Measurements from ENCODE around the gene TMEM107.
"Not testable (repeated sequence)": the region's sequence is repeated elsewhere in the genome, so short reads cannot be mapped to it uniquely, and the experiment has no call there.

Gene TMEM107

DNA sequence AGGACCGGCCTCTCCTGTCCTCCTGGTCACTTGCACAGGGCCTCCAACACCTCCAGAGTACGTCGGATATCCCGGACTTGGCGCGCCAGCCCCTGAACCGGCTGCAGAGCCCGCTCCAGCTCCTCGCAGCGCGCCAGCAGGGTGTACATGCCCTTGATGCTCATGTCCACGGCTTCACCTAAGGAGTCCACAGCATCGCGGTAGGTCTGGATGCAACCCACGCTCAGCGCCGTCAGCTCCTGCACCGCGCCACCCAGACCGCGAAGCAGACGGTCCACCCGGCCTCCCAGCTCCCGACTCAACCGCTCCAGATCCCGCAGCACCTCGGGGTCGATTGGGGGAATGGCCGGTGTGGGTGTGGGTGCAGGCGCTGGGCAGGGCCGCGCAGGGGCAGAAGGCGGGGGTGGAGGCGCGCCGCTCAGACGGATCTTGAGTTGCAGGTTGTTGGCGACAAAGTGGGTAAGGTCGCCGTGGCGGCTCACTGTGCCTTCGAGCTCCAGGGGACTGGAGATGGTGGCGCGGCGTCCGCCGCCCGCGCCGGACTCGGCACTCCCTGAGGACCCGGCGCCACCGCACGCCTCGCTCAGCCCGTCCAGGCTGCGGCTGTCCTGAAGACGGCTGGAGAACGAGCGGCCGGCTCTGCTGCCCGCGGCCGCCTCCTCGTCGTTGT lies 13.0 kb upstream of the TMEM107 start:
- DNase-seq, result peak; percentile 56

DNA sequence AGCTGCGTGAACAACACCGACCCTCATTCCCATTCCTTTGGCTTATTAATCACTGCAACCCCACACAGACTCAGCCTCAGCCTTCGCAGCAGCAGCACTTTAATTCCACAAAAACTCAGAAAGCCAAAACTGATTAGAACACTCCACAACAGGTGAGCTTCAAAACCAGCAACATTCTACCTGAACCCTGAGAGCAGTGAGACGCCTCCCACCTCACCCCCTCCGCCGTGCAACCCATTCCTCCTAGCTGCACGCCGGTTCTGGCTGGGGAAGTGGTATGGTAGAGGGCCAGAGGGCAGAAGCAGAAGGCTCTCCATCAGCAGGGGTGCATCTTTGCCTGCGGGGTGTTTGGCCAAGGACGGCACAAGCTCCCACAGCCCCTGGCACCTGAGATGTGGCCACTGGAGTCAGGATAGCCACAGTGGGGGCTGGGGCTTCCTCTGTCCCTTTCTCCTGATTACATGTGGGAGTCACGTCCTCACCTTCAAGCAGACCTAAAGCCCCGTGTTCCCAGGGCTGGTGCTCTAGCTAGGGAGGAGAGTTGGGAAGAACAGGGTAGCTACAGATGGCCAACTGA lies 12.2 kb upstream of the TMEM107 start:
- no peak for DNase-seq

DNA sequence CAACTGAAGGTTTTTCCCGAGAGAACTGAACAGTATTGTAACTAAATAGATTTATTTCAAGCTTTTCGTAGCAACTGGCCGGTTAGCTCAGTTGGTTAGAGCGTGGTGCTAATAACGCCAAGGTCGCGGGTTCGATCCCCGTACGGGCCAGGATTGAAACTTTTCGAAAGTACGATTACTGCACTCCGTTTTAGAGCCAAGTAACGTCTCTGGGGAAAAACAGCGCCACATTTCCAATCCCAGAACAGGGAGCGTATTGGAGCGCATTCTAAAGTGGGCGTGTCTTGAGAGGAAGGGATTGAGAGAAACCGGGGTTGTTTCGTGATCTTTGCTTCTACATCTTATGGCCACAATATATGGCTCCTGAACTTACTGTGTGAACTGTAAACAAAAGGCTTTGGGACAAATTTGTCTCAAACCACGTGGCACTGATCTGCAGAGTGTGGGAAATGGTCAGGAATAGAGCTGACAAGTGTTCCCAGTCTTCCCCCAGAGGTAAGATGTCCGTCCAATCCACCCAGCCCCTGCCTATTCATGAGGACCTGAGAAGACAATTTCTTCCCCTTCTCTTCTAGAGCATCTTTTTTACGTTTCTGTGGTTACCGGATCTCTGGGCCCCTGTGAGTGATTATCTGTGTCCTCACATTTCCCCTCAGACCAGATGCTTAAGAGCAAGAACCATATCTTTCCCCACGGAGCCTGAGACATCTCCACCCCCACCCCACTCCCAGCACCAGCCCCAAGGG lies 11.5 kb upstream of the TMEM107 start:
- peak; percentile 97 for DNase-seq

DNA sequence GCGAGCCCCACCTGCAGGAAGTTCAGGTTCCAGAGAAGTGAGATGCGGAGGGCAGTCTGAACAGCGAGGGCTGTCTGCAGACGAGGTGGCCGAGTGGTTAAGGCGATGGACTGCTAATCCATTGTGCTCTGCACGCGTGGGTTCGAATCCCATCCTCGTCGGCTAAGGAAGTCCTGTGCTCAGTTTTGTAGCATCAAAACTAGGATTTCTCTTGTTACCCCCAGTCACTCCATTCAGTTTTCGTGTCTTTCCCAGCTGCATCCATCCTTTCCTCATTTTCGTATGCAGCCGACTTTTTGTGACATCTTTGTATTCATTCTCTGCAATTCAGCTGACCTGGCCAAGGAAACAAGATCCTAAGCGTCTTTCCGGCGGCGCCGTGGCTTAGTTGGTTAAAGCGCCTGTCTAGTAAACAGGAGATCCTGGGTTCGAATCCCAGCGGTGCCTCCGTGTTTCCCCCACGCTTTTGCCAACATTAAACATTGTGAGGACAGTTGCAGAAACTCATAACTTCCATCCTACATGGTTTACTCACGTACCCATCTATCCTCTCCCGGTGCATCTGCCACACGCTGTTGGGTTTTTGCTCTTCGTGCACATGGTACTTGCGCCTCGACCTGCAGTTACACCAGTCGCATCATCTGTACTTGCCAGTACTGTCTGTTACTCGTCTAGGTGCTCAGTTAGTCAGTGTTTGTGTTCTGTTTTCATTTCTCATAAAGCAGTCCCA lies 10.8 kb upstream of the TMEM107 start:
- DNase-seq, result peak; percentile 99

DNA sequence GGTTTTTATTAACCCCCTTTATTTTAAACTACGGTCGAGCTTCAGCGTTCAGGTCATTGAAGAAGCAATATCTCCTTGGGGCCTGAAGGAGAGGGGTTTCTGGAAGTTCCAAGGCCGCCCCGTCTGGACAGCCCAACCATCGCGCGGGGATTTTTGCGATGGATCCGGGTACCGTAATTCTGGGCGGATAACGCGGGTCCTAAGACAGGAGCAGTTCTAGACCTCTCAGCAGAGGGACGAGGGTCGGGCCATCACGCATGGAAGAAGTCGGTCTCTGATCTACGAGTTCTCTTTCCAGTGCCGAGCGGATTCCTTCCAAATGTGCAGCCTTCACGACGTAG lies 10.2 kb upstream of the TMEM107 start:
- no peak for DNase-seq

DNA sequence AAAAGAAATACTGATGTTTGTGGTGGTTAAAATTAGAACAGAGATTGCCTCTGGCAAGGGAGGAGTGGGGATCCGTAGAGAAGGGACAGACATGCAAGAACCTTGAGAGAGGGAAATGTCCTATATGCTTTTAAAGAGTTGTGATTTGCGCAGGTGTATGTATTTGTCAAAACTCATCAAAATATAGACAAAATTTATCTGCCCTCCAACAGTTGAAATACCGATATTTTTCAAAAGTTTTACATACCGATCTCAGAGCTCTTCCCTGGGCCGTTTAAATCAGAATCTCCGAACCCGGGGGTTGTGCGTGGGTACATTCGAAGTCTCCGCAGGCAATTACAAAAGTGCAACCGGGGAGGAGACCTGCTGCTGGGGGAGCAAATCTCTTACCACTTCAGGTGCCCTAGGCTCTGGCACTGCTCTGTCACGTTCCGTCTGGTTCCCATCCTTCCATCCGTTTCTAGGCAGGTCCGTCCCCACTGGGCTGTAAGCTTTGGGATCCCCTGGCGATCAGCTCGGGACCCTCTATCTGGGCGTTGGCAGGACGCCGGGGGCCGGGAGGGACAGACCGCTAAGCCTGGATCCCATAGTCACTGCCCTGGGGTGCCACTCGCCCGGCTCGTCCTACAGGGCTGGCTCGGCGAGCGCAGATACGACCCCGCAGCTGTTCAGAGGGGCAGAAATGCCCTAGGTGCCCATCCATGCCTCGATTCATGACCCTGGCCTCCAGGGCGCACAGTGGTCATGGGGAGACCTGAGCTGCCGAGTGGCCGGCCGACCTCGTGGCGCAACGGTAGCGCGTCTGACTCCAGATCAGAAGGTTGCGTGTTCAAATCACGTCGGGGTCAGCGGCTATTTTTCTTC lies 9.6 kb upstream of the TMEM107 start:
- DNase-seq, result peak; percentile 99

DNA sequence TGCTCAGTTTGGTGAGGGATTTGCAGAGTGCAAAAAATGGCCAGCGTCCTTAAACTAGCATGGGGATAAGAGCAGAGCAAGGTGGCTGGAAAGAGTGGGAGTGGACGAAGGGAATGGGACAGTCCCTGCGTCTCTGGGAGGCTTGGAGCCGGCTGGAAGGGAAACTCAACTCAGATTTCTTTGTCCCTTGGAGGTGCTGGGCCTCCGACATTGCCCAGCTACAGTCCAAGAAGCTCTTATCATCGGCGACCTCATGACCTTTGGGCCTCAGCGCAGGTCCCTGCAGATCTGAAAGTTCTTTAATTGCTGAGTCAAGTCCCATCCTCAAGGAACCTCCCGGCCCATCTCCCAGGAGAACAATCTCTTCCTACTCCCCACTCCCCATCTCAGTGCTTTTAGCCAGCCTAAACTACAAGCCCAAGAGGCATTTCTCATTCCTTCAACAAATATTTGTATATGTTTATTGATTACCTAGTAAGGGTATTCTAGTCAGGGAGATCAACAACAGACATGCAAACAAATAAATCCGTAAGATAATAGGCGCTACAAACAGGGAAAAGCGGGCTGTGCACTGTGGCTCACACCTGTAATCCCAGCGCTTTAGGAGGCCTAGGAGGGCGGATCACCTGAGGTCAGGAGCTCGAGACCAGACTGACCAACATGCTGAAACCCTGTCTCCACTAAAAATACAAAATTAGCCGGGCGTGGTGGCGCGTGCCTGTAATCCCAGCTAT lies 985 bp upstream of the TMEM107 start:
- DNase-seq, result no peak

DNA sequence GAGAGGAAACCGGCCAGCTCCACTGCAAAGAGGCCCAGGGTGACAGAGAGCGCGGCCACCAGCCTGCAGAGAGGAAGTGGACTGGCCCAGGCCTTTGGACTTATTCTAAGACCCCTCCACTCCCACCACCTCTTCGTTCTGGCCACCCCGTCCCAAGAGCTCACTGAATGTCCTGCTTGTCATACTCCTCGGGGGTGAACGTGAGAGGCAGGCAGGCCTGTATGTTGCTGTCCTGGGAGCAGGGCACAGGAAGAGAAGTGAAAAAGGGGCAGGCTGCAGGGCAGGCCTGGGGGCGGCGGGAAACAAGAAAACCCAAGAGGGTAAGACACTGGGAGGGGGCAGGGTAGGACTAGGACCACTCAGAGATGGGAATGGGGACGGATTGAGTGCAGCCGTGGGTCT lies 384 bp downstream of the TMEM107 start:
- no peak for DNase-seq

DNA sequence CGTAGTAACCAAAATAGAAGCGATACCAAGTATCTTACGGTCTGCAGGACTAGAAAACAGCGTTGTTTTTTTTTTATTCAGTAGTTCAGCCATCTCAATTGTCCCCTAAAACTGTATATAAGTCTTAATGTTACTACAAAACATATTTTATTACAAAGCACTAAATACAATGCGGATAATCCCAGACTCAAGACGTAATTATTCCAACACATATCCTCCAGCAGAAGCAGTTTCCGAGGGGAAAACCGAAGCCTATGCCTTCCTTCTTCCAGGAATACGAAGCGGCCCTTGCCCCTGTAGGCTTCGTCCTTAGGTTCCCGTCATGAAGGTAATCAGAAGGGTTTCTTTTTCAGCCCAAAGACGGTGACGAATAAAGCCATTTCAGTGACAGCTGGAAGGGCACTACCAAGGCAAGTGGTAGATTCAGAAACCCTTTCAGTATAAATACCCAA lies 2.3 kb downstream of the TMEM107 start:
- no peak for DNase-seq

DNA sequence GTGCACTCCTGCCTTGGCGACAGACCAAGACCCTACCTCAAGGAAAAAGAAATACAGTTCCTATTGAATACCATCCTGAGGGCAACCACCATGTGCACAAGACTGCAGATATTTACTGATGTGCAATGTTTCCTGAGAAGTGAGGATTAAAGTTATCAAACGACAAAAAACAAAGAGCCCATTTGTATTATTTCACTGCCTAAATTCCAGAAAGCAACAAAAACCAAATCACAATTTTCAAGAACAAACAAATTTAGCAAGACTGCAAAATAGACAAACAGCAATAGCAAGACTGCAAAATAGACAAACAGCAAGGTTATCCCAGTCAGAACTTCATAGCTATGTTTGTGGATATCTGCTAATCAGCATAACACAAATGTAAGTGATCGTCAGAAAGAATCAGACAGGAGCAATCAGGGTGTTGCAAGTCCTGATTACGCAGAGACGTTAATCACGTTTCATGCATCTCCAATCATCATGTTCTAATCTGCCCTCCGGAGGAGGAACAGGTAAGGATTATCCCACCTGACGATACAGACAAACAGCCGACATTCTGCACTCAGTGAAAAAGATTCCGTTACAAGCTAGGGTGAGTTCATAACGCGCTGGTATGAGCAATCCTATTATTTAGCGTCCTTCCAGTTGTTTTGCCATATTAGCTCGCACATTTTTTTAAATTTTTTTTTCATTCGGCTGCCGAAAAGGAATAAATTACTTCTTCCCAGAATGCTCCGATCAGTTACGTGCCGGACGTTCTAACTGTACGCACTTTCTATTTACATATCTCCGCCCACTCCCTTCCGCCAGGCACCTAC lies 2.9 kb downstream of the TMEM107 start:
- peak; percentile 86 for DNase-seq

DNA sequence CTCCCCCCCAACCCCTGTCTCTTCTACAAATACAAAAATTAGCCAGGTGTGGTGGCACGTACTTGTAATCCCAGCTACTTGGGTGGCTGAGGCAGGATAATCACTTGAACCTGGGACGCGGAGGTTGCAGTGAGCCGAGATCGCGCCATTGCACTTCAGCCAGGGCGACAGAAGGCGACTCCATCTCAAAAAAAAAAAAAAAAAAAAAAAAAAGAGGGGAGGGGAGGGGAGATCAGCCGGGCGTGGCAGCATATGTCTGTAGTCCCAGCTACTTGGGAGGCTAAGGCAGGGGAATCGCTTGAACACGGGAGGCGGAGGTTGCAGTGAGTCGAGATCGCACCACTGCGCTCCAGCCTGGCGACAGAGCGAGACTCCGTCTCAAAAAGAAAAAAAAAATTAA lies 6.0 kb downstream of the TMEM107 start:
- DNase-seq, result not testable (repeated sequence)

DNA sequence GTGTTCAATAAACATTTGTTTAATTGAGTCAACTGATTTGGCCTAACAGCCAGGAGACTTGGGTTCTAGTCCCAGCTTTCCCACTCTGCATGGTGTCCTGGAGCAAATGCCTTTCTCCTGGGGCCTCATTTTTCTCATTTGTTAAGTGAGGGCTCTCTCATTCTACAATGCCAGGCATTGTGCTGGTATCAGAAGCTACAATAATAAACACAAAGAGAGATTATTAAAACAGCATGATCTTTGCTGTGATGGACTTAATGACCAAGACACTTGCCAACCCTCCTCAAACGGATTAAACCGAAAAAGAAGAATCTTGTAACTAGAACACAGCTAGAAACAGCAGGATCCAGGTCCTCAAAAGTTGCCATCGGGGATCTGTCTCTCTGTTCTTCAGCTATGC lies 8.7 kb downstream of the TMEM107 start:
- DNase-seq, result no peak

DNA sequence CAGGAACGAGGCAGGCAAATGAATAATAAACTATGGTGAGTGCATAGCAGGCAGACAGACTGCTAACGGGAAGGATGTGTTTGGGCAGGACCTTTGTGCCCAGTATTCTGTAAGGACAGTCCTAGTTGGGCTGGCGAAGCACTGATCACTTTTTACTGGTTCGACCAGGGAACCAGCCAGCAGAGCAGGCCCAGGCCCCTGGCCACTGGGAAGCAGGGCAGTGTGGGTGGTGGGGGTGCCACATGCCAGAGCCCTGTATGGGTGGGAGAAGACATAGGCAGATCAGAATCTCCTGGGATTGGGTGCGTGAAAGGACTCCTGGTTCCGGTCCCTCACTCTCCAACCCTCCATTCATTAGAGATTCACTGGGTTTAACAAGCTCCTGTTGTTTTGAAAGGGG lies 9.4 kb downstream of the TMEM107 start:
- no peak for DNase-seq

DNA sequence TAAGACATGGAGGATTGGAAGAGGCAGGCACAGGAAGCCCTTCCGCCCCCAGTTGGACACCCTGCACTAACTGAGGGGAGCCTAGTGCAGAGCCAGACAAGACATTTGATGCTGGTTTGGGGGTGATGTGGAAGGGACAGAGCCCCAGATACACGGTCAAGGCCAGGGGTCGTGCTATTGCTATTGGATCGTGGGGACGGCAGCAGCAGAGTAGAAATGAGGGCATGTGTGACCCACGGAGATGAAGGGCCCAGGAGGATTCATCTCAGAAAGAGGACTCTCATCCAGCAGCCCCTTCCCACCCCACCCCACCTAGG lies 11.4 kb downstream of the TMEM107 start:
- no peak for DNase-seq

DNA sequence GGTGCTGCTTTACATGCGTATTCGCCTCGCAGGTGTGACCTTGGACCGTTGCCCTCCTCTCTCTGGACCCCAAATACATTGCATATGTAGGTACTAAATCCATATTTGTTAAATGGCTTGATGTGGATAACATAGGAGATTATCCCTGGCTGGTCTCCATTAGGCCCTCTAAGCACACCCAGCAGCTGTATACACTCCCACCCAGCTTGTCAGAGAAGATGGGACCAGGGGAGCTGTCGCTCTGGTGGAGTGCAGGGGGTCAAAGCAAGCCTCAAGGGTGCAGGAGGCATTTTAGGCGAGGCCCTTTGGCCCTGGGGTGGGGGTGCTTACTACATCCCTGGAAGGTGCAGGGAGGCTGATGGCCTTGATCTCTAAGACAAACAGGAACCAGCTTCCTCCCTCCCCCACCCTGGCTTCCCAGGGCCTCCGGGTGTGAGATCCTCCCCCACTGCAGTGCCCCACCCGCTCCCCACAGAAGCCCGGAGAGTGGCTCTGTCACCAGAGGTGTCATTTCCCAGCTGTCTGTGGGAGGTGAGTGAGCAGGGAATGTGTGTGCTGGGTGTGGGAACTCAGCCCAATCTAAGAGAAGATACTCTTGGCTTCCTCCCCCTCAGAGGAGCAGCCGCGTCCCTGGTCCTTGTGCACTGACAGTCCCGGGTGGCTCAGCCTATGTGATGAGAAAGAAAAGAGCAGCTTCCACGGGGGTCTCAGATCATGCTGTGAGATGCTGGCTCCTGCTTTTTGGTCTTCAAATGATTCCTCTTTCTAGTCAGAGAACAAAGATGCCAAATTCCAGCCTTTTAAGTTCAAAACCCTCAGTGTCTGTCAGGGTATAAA lies 12.0 kb downstream of the TMEM107 start:
- DNase-seq, result peak; percentile 62

DNA sequence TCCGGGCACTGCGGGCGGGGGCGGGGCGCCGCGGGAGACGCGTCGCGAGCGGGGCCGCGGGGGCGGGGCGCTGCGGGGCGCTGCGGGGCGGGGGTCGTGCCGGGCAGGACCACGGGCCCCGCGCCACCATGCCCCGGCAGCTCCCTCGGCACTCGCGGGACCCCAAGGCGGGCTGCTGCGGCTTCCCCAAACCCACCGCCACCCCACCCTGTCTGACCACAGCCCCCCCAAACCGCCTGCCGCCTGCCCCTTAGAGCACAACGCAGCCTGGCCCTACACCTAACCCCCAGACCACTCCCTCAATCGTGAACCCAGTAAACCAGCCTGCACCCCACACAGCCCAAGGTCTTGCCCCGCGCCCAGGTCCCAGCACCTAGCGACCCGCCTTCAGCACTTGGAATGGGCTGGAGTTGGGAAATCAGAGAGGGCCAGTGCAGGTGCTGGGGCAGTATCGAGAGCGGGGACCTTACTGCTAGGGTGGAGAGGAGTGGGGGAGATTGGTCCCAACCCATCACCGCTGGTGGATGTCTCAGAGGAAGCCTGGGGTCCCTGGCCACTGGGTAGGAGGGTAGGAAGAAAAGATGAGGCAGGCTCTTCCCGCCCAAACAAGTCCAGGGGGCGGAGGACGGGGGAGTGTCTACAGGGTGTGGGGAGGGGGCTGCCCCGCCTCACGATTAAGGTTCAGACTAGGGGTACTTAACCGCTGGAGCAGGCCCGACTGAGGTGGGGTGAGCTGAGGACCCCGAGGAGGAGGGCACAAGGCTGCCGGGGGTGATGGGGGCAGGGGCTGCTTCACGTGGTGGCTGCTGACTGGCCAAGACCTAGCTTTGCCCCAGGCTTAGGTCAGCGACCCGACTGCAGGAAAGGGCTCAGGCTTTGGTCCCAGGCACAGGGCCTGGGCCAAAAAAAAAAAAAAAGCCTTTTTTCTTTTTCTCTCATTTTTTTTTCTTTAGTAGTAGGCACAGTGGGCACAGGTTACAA lies 12.9 kb downstream of the TMEM107 start:
- DNase-seq, result no peak

DNA sequence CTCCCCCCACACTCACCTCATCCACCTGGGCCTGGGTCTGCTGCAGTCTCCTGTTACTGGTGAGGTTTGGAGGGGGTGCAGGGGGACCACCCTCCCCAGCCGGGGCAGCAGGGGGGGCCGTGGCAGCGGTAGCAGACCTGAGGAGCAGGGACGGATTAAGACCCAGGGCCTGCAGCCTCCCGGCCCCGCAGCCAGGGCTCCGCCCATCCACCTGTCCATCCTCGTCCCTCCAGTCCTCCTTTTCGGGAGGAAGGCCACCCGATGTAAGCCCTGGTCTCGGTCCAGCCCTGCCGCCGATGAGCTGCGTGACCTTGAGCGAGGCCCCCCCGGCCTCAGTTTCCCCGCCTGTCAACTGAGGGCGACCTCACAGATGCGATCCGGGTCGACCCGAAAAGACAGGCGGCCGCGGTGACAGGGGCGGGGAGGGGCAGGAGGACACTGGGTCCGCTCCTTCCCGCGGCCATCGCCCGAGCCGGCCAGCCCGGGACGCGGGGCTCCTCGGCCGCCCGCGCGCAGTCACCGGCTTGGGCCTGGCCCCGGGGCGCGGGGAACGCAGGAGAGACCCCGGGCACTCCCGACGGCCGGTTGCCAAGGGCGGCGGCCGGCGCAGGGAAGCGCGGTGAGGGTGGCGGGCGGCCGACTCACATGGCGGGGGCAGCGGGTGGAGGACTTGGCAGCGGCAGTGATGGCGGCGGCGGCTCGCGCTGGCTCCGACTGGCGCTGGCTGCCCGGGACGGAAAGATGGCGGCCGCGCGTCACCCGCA lies 13.8 kb downstream of the TMEM107 start, which contains the start of gene VAMP2:
Gene VAMP2 (minus strand): TSS at position 716 of the 764 bp plus-strand sequence. CDS start 69 bp downstream, at position 647.
- peak; percentile 89 for DNase-seq

Measured in right forelimb (tissue), 1 donor.